HG02870 (cell line): Measurements from ENCODE around the gene UAP1L1.

Experiments
- ATAC-seq: cut with Tn5 transposase; IDR thresholded peaks from one replicate; pipeline ENCODE4 v1.9.1; 2021; ENCODE audit warnings: mild to moderate bottlenecking, moderate library complexity; ENCODE audit not compliant: unreplicated experiment

UAP1L1 gene

DNA sequence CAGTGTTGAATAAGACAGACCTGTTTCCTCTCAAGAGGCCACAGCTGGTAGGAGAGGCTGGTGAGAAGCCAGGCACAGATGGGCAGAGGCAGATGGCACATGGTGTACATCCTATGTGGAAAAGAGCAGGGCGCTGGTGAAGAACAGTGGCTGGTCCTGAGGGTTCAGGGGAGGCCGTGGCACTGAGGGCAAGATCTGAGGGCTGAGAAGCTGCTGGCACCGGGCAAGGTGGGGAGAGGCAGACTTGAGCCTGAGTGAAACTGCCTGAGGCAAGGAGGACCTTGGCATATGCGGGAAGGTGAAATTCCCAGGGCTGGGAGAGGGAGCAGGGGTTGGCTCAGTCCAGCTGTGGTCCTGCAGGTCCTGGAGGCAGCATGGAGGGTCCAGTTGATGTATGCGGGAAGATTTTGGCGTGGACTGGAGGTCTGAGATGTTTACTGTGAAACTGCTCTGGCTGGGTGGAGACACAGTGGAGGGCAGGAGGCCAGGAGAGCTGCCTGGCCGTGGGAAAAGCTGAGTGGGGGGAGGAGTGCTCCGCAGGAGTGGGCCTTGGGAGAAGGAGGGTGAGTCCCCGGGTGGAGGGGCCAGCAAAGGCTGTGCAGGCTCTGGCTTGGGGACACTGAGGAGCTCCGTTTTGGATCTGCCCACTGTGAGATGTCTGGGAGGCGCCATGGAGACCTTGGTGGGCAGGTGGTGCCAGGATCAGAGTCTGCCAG is 12.1 kb downstream of the UAP1L1 start:
- no peak for ATAC-seq

DNA sequence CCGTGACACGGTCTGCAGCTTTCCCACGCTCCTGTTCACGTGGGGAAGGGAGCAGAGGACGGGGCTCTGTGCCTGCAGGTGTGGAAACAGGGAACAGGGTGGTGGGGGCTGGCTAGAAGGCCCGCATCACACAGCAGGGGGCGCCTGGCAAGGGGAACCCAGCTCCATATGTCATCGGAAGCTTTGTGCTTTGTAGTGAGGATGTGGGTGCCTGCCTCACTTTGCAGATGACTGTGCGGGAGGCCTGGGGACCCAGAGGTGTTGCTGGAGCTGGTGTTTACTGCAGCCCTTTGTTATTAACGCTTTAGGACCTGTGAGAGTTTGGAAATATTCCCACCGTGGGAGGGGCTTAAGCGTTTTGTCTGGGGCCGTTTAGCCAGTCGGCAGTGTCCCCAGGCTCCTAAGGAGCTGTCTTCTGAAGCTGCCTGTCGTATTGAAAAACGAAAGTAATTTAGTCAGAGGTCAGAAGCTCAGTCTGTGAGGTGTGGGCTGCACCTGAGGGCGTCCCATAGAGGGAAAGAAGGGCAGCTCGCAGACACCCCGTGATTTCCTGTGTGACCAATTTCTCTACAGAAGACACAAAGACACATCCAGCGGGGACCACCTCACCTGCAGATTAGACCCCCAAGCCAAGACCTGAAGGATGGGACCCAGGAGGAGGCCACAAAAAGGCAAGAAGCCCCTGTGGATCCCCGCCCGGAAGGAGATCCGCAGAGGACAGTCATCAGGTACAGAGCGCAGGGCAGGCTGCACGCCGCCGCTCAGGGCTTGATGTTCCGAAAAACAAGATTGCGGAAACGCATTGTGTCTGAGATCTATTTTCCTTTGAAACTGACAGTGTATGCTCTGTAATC is 18.6 kb downstream of the UAP1L1 start:
- peak; percentile 69 for ATAC-seq

DNA sequence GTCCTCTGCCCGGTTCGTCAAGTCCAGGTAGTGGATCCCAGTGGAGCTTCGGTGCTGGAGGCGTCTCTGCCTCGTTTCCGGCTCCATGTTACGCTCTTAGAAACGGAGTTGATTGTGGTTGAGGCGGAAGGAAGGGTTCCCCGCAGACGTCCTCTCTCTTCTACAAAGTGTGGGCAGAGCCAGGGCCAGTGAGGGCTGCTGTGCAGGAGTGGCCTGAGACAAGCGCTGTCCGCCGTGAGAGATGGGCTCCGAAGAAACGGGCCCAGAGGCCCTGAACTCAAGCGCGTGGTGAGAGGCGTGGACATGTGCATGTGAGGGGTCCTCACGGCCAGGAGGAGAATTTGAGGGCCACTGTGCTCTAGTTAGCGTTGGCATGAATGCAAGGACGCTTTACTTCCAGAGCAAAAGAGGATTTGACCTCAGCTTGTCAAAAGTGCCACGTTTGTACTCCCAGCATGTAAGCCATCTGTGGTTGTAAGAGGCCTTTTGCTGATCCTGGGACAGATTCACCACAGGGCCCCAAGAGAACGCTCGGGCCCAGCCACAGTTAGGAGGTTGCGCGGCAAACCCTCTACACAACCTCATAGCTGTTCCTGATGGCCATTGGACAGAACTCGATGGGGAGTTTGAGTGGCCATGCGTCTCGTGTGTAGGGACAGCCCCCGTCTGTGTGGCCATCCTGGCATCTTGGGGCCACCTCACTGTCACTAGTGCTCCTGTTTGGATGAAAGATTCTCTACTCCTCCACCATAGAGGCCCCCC is 19.6 kb downstream of the UAP1L1 start:
- no peak for ATAC-seq

DNA sequence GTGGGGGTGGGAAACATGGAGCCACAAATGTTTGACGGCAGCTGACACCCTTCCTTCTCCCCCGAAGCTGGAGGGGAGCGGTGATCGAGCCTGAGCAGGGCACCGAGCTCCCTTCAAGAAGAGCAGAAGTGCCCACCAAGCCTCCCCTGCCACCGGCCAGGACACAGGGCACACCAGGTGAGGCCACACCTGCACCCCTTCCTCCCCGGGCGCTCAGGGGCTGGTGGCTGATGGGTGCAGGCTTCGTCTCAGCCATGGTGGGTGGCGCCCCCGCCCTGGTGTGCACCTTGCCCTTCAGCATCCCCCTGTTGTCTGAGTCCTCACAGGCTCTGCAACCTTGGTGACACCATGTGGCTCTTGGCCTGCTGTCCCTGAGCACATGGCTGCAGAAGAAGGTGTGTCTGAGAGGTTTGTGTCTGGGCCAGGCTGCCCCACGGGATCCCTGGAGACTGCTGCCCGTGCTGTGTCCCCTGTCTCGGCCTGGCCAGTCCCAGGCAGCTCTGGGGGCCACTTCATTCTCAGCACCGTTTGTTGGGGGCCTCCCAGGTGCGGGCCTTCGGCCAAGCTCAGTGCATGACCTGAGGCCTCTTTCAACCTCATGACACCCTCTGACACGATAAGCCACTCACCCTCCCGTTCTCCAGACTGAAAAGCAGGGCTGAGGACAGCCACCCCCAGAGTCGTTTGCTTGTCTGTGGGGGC is 20.6 kb downstream of the UAP1L1 start:
- ATAC-seq: no peak

DNA sequence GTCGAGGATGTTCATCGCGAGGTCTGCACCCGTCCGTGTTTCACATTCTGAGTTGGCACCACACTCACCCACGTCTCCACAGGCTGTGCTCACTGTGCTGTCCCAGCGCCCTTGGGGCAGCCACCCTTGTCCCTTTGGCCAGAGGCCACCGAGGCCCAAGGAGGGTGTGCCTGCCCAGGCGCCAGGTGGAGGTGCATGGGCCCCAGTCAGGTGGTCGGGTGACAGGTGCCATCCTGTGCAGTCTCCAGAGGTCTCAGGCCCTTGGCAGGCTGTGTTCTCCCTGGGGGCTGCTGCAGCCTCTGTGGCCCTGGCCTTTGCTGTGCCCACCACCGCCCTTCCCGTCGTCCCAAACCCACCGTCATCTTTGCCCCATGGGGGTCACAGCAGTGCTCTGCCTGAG is 21.9 kb downstream of the UAP1L1 start:
- no peak for ATAC-seq

DNA sequence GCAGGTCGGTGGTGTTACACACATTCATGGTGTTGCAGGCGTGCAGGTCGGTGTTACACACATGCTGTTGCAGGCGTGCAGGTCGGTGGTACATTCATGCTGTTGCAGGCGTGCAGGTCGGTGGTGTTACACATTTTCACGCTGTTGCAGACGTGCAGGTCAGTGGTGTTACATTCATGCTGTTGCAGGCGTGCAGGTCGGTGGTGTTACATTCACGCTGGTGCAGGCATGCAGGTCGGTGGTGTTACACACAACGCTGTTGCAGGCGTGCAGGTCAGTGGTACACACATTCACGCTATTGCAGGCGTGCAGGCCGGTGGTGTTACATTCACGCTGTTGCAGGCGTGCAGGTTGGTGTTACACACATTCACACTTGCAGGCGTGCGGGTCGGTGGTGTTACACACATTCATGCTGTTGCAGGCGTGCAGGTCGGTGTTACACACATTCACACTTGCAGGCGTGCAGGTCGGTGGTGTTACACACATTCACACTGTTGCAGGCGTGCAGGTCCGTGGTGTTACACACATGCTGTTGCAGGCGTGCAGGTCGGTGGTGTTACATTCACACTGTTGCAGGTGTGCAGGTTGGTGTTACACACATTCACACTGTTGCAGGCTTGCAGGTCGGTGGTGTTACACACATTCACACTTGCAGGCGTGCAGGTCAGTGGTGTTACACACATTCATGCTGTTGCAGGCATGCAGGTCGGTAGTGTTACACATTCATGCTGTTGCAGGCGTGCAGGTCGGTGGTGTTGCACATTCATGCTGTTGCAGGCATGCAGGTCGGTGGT is 26.1 kb downstream of the UAP1L1 start:
- no peak for ATAC-seq

DNA sequence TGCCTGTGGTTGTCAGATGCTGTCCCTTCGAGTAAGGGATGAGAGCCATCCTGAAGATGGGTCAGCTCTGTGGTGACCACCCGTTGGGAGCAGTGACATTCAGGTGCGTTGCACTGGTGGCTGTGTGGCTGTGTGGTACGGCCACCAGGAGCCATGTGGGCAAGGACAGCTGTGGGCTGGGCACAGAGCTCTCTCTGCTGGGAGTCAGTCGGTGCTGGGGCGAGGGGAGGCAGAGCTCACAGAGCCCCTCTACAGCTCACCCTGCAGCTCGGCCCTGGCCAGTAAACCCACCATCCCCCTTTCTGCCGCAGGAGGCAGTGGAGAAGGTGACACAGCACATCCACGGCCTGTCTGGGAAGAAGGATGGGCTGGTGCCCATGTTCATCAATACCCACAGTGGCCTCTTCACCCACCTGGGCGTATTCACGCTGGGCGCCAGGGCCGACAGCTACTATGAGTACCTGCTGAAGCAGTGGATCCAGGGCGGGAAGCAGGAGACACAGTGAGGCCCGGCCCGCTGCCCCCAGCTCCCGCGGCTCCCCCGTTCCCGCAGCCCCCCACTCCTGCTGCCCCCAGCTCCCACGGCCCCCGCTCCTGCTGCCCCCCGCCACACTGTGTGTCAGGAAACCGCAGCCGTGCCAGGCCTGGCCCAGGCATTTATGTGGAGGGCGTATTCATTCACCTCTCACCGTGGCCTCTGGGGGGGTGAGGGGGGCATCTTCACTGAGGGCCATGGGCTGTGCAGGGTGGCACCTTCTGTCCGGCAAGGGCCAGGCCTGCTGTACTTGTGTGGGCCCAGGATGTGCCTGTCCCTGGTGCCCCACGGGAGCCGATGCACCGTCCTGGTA is 28.7 kb downstream of the UAP1L1 start:
- ATAC-seq: no peak

DNA sequence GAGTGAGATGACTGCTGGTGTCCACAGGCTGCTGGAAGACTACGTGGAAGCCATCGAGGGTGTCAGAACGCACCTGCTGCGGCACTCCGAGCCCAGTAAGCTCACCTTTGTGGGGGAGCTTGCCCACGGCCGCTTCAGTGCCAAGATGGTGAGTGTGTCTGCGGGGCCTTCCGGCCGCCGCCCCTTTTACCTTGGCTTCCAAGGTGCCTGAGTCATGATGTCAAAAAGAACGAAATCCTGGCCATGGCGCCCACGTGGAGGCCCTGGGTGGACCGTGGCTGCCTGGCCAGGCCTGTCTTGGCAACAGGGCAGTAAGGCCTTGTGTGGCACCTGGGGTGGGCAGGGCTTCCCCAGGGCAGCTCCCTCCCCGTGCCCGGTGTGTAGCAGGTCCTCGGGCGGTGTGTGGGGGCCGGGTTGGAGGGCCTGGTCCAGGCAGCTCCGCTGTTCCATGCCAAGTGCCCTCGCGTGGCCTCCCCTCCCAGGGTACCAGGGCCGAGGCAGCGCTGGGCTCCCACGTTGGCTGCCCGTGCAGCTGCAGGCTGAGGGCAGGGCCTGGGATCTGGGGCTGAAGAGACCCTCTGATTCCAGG is 29.4 kb downstream of the UAP1L1 start:
- no peak for ATAC-seq

DNA sequence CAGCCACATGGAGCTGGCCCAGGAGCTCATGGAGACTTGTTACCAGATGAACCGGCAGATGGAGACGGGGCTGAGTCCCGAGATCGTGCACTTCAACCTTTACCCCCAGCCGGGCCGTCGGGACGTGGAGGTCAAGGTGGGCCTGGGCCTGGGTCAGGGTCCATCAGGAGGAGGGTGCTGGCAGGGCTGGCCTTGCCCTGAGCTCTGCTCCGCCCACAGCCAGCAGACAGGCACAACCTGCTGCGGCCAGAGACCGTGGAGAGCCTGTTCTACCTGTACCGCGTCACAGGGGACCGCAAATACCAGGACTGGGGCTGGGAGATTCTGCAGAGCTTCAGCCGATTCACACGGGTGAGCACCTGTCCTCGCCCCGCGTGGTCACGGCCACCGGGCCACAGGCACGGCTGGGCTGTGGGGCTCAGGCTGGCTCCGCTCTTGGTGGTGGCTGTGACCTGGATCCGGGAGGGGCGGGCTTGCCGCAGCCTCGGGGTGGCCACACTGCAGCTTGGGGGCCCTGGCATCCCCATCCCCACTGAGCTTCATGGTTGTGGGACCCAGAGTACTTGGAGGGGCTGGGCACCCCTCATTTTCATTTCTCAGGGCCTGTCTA is 30.1 kb downstream of the UAP1L1 start:
- ATAC-seq: no peak

DNA sequence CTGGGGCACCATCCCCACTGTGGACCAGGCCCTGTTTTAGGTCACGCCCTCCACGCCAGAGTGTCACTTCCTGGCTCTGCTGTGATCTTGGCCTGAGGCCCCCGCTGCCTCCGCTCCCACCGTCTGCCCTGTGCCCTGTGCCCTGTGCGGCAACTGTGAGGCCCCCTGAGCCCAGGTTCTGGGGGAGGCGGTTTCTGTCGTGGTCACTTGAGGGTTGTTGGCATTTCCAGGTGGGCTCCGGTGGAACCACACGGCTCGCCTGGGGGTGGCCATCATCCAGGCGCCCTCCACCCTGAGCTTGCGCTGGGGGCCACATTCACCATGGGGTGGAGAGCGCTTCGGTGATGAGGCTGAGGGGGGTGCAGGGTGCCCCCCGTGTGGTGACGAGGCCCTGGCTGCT is 30.7 kb downstream of the UAP1L1 start:
- ATAC-seq: no peak

DNA sequence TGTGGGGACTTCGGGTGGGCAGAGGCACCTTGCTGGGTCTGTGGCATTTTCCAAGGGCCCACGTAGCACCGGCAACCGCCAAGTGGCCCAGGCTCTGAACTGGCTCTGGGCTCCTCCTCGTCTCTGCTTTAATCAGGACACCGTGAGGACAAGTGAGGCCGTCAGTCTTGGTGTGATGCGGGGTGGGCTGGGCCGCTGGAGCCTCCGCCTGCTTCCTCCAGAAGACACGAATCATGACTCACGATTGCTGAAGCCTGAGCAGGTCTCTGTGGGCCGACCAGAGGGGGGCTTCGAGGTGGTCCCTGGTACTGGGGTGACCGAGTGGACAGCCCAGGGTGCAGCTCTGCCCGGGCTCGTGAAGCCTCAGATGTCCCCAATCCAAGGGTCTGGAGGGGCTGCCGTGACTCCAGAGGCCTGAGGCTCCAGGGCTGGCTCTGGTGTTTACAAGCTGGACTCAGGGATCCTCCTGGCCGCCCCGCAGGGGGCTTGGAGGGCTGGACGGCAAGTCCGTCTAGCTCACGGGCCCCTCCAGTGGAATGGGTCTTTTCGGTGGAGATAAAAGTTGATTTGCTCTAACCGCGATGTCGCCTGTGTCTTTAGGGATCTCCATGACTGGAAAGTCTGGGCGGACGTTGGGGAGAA is 31.4 kb downstream of the UAP1L1 start:
- ATAC-seq: no peak

DNA sequence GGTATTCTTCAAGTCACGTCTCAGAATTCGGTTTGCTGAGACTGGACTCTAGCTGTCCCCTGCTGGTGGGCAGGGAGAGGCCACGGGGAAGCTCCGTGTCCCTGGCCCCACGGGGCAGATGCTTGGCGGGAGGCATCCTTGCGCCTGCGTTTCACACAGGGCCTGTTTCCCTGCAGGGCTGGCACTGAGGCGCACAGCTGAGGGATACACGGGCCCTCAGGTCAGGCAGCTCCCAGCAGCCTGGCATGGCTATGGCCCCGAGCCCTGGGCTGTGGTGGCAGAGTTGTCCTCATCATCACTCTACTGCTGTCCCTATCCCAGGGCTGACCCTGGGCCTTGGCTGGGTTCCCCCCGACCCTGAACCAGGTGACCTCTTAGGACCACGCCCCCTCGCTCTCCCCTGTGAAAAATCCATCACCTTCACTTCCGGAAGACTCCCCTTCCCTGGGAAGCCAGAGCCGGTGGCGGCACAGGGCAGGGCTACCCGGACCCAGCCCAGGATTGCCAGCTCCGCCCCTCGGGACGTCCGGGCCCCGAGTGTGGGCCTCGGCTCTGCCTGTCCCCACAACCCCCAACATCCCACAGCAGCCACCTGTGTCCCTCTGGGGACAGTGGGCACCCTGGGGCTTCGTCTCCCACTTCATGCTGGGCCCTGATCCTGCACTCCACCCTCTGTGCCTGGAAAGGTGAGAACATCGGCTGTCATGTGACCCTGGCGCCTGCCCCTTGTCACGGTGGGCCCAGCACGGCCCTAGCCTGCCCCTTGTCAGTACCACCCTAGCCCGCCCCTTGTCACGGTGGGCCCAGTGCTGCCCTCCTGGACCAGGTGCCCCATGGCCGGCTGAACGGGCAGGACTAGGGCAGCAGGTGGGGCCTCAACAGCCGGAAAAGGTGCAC is 32.2 kb downstream of the UAP1L1 start:
- ATAC-seq: no peak

DNA sequence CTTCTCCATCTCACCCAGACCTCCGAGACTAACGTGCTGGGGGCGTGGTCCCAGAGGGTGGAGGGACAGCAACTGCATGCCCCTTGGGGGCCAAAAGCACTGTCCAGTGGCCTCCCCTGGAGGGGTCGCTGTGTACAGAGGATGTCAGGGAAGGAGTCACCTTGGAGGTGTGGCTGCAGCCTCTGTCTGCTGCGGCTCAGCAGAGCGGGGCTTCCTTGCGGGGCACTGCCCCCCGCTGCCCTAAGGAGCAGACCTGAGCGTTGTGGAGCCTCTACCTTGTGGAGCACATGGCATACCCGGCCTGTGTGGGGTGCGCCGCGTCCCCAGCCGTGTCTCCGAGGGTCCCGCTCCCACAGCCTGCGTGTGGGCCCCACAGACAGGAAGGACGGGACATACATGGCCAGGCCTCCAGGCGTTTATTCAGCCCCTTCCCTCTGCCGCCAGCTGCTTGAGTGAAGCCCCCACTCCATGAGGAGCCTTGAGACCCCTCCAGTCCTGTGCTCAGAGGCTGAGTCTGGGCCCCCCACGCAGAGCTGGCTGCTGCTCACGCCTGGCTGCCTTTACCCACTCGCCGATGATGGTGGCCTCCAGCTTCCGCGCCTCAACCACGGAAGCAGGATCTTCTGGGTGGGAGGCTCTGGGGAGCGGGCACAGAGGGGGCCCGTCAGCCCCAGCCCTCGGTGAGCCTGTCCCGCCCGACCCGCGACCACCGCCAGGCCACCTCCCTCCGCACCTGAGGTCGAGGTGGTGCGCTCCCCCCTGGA is 33.0 kb downstream of the UAP1L1 start:
- ATAC-seq: no peak

DNA sequence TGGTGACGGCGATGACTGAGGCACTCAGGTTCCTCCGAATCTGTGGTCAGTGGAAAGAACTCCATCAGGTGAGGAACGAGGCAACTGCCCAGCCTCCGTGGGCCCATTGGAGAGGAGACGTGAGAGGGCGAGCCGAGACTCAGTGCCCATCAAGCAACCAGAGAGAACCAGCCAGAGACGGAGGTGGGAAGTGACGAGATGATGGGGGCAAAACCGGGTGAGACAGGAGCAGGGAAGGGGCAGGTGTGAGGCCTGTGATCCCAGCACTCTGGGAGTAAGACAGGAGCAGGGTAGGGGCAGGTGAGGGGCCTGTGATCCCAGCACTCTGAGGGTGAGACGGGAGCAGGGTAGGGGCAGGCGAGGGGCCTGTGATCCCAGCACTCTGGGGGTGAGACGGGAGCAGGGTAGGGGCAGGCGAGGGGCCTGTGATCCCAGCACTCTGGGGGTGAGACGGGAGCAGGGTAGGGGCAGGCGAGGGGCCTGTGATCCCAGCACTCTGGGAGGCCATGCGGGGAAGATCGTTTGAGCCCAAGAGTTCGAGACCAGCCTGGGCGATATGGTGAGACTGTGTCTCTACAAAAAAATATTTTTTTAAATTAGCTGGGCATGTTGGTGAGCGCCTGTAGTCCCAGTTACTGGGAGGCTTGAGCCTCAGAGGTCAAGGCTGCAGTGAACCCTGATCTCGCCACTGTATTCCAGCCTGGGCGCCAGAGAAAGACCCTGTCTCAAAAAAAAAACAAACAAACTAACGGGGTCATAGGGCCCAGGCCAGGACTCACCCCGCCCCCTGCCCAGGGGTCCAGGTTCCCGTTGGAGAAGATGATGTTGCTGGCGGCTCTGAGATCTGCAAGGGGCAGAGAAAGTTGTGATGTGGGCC is 33.8 kb downstream of the UAP1L1 start:
- no peak for ATAC-seq
